ENCODE data around the gene ALAS1.

GRCh38 chr3:52249683-52250082, 51.7 kb downstream of the ALAS1 start:
- TF ChIP-seq EZH2 (IDR thresholded peaks at IDR 0.05; ENCODE audit: insufficient read depth, poor library complexity, severe bottlenecking) (no peak), EZH2phosphoT487 (IDR thresholded peaks at IDR 0.05; ENCODE audit: insufficient read depth, low read depth) (no peak)
